ENCODE results near the gene CITED4. TPM values are rescaled to one million over a fixed set of nuclear protein-coding genes. Genes with fewer than 3 reads are reported as not detected.

CITED4 gene
- total RNA-seq, 5 donors from 2014 or later (not counting 1 experiment from before 2014, with no cell fraction given) = 23.4 to 37.0 (median 28.4) TPM

- POLR2A ChIA-PET = interaction anchor here in 1 of 2 donors (0.6 kb wide), 1 partner anchor 99 kb away, joined by 3 read pairs; no protein-coding TSS in a partner anchor
- H3K4me1 Mint-ChIP-seq = peaks cover 0 to 6% (median 5%) of the 10 kb centered on the region in 3 donors
- ATAC-seq (replicated peaks in 1 of 4) (no peak), DNase-seq (no peak)
- WGBS (ENCODE audit: insufficient coverage) = 89% methylated on average over 5 of the region's 13 CpGs
- Histone ChIP-seq H3K4me3 (ENCODE audit: control insufficient read depth in 1 of 2, extremely low read depth in 1 of 2, low read length in 1 of 2) (no peak overlapping the region), H3K27ac (ENCODE audit: low read length) (no peak overlapping the region), H3K36me3 (ENCODE audit: control insufficient read depth in 2 of 2, extremely low read depth in 1 of 2, insufficient read depth in 1 of 2, low read length in 1 of 2) (no peaks in the 10 kb centered on the region), H3K9me3 (no peaks in the 10 kb centered on the region), H3K27me3 (replicated peaks in 1 of 2; ENCODE audit: control insufficient read depth in 2 of 2, extremely low read depth in 1 of 2, insufficient read depth in 2 of 2, low read length in 1 of 2) (peaks cover 0 to 3% of the 10 kb centered on the region in 2 experiments), H3K4me1 (ENCODE audit: control insufficient read depth in 1 of 2, extremely low read depth in 1 of 2, insufficient read depth in 2 of 2, low read length in 2 of 2) (peaks cover 0 to 6% of the 10 kb centered on the region in 2 experiments)
- CTCF ChIA-PET = interaction anchor here (0.6 to 1.4 kb wide), 5 partner anchors 8 to 241 kb away, joined by 3 to 6 read pairs (median 3); no protein-coding TSS in a partner anchor
- no peaks in the 10 kb centered on the region for H3K27me3 Mint-ChIP-seq
- no peak overlapping the region for H3K4me3 Mint-ChIP-seq
- H3K27ac Mint-ChIP-seq = no peak overlapping the region
- no peaks in the 10 kb centered on the region for H3K9me3 Mint-ChIP-seq
- H3K36me3 Mint-ChIP-seq = no peaks in the 10 kb centered on the region
These were observed 8.9 kb downstream of the CITED4 start for GRCh38 chr1:40853113-40853884.

- H3K27ac Mint-ChIP-seq = no peak overlapping the region
These were observed 10.5 kb downstream of the CITED4 start for GRCh38 chr1:40851643-40852042.

DNA sequence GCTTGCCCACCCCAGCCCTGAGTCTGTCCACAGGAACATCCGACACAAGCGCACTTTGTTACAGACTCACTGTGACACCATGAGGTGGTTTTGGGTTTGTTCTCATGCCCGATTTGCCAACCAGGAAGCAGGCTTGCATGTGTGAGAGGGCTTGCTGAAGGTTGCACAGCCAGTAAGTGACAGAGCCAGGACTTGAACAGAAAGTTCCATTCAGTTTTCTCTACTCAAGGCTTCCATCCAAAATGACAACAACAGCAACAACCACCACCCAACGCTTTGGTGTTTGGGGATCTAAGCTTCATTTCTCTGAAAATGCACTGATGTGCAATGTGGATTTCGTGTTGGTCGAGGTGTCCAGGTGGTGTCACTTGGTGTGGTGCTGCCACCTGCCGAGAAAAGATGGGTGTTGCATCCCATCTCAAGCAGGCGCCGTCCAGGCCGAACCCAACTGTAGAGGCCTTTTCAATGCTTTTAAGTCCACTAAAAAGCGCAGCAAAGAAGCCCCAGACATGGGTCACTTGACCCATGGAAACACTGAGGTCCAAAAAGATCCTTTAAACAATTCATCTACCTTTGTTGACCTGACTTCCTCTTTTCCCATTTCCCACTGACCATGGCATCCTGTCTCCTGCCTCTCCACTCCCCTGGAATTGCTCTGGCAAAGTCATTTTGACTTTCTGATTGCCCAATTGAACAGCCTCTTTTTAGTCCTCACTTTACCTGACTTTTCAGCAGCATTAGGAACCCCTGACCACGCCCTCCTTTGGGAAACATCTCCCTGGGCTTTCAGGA is 12.2 kb downstream of the CITED4 start:
- Histone ChIP-seq H3K4me1 (ENCODE audit: control insufficient read depth in 1 of 2, extremely low read depth in 1 of 2, insufficient read depth in 2 of 2, low read length in 2 of 2) (peaks cover 6 to 9% of the 10 kb centered on the region in 2 experiments), H3K27ac (ENCODE audit: low read length) (no peak overlapping the region), H3K27me3 (replicated peaks in 1 of 2; ENCODE audit: control insufficient read depth in 2 of 2, extremely low read depth in 1 of 2, insufficient read depth in 2 of 2, low read length in 1 of 2) (no peaks in the 10 kb centered on the region), H3K4me3 (ENCODE audit: control insufficient read depth in 1 of 2, extremely low read depth in 1 of 2, low read length in 1 of 2) (peak overlapping the region in 1 of 2 donors; percentile 4), H3K36me3 (ENCODE audit: control insufficient read depth in 2 of 2, extremely low read depth in 1 of 2, insufficient read depth in 1 of 2, low read length in 1 of 2) (no peaks in the 10 kb centered on the region), H3K9me3 (no peaks in the 10 kb centered on the region)
- H3K27me3 Mint-ChIP-seq = no peaks in the 10 kb centered on the region
- peak; percentile 42 to 88 (median 70) for DNase-seq
- H3K4me3 Mint-ChIP-seq = peak overlapping the region in 2 of 3 donors; percentile 15 to 56
- ChIA-PET CTCF (interaction anchor here (0.7 to 4.1 kb wide), 8 partner anchors 45 to 240 kb away, joined by 3 to 59 read pairs (median 4); partner anchors contain the start of gene CTPS1 (in 1 of the 2)), POLR2A (interaction anchor here in 1 of 2 donors (0.6 kb wide), 1 partner anchor 75 kb away, joined by 3 read pairs; no protein-coding TSS in a partner anchor)
- peaks cover 9 to 12% (median 12%) of the 10 kb centered on the region in 3 donors for H3K4me1 Mint-ChIP-seq
- ATAC-seq (replicated peaks in 1 of 4) = peak; percentile 88 to 93 (median 91)
- H3K36me3 Mint-ChIP-seq = no peaks in the 10 kb centered on the region
- 4% methylated on average over 8 of the region's 12 CpGs for WGBS (ENCODE audit: insufficient coverage)
- no peaks in the 10 kb centered on the region for H3K9me3 Mint-ChIP-seq
- peak overlapping the region in 1 of 2 donors; percentile 41 for H3K27ac Mint-ChIP-seq

More at GRCh38 chr1:40851643-40852042, 10.5 kb downstream of the CITED4 start:
- H3K9me3 Mint-ChIP-seq = no peaks in the 10 kb centered on the region
- H3K4me3 Mint-ChIP-seq = no peak overlapping the region
- peaks cover 0 to 3% of the 10 kb centered on the region in 2 experiments for H3K27me3 ChIP-seq (replicated peaks in 1 of 2; ENCODE audit: control insufficient read depth in 2 of 2, extremely low read depth in 1 of 2, insufficient read depth in 2 of 2, low read length in 1 of 2)
- DNase-seq = no peak
- no CpG with 5 or more reads among the region's 6 CpGs for WGBS (ENCODE audit: insufficient coverage)
- peaks cover 0 to 6% (median 5%) of the 10 kb centered on the region in 3 donors for H3K4me1 Mint-ChIP-seq
- no peaks in the 10 kb centered on the region for H3K36me3 ChIP-seq (ENCODE audit: control insufficient read depth in 2 of 2, extremely low read depth in 1 of 2, insufficient read depth in 1 of 2, low read length in 1 of 2)
- no peaks in the 10 kb centered on the region for H3K9me3 ChIP-seq
- ChIA-PET POLR2A (interaction anchor here in 1 of 2 donors (0.7 kb wide), 1 partner anchor 77 kb away, joined by 3 read pairs; no protein-coding TSS in a partner anchor), CTCF (interaction anchor here (0.6 to 1.3 kb wide), 5 partner anchors 77 to 707 kb away, joined by 3 read pairs; no protein-coding TSS in a partner anchor)
- peaks cover 6 to 9% of the 10 kb centered on the region in 2 experiments for H3K4me1 ChIP-seq (ENCODE audit: control insufficient read depth in 1 of 2, extremely low read depth in 1 of 2, insufficient read depth in 2 of 2, low read length in 2 of 2)
- H3K27ac ChIP-seq (ENCODE audit: low read length) = no peak overlapping the region
- no peaks in the 10 kb centered on the region for H3K27me3 Mint-ChIP-seq
- ATAC-seq (replicated peaks in 1 of 4) = no peak
- H3K36me3 Mint-ChIP-seq = no peaks in the 10 kb centered on the region
- no peak overlapping the region for H3K4me3 ChIP-seq (ENCODE audit: control insufficient read depth in 1 of 2, extremely low read depth in 1 of 2, low read length in 1 of 2)

DNA sequence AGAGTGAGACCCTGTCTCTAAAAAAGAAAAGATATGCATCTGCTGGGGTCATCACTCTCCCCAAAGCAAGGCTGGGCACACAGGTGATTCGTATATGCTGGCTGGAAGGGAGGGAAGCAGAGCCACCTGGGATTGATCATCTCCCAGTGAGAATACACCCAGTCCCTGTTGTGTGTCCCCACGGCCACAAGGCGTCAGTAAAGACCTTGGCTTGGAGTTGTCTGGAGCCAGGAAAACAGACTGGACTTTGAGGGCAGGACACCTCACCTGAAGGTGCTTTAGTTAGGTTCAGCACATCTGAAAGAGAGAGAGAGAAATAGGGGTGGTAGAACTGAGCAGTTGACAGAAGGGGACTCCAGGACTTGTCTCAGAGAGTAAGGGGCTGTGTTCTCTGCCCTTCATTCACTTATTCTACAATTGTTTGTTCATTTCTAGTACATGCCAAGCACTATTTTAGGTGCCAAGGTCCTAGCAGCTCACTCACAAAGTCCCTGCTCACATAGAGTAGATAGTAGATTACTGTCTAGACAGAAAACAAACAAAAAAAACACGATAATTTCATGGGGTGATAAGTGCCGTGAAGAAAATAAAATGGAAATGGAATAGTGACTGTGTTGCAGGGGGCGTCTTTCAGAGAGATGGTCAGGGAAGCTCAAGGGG is 13.5 kb downstream of the CITED4 start:
- no peaks in the 10 kb centered on the region for H3K9me3 Mint-ChIP-seq
- no peak for DNase-seq

DNA sequence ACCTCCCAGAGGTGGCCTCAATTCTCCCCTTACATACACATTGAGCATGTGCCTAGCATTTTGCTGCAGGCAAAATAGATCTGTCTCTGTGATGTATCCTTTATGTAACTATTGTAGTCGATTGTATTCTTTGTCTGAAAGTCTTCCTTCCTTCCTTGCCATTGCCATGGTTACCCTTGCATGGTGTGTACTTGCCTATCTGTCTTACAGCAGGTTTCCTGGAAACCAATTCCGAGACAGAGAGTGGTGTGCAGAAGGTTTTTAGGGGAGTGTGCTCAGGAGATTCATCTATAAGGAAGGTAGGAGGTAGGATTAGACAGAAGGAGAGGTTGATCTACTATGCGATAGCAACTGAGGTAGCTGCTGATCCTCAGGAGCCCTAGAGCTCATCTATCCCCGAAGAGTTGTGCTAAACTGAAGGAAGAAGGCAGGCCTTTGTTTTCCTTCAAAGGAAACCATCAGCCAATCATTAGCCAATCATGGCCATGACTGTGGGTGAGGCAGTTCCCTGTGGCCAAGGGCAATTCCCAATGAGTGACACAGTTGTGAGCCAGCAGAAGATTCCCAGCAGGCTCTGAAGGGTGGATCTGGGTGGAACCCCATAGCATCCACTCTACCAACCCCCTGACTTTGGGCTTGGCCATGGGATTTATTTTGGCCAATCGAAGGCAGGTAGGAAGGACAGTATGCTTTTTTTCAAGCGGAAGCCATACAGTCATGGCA is 15.0 kb downstream of the CITED4 start:
- no peak overlapping the region for H3K4me3 Mint-ChIP-seq
- Histone ChIP-seq H3K4me3 (ENCODE audit: control insufficient read depth in 1 of 2, extremely low read depth in 1 of 2, low read length in 1 of 2) (no peak overlapping the region), H3K4me1 (ENCODE audit: control insufficient read depth in 1 of 2, extremely low read depth in 1 of 2, insufficient read depth in 2 of 2, low read length in 2 of 2) (peaks cover 6 to 9% of the 10 kb centered on the region in 2 experiments), H3K36me3 (ENCODE audit: control insufficient read depth in 2 of 2, extremely low read depth in 1 of 2, insufficient read depth in 1 of 2, low read length in 1 of 2) (no peaks in the 10 kb centered on the region), H3K9me3 (no peaks in the 10 kb centered on the region), H3K27ac (ENCODE audit: low read length) (no peak overlapping the region), H3K27me3 (replicated peaks in 1 of 2; ENCODE audit: control insufficient read depth in 2 of 2, extremely low read depth in 1 of 2, insufficient read depth in 2 of 2, low read length in 1 of 2) (no peaks in the 10 kb centered on the region)
- no peak overlapping the region for H3K27ac Mint-ChIP-seq
- DNase-seq (no peak), ATAC-seq (replicated peaks in 1 of 4) (no peak)
- WGBS (ENCODE audit: insufficient coverage) = 88% methylated on average over 5 of the region's 6 CpGs
- CTCF ChIA-PET = interaction anchor here (1.1 to 4.1 kb wide), 3 partner anchors 73 to 104 kb away, joined by 5 to 59 read pairs (median 8); no protein-coding TSS in a partner anchor
- peaks cover 0 to 5% (median 4%) of the 10 kb centered on the region in 3 donors for H3K9me3 Mint-ChIP-seq
- H3K27me3 Mint-ChIP-seq = no peaks in the 10 kb centered on the region
- peaks cover 12 to 16% (median 15%) of the 10 kb centered on the region in 3 donors for H3K4me1 Mint-ChIP-seq
- POLR2A ChIA-PET = no interaction called here
- H3K36me3 Mint-ChIP-seq = no peaks in the 10 kb centered on the region

More for the DNA sequence above, 13.5 kb downstream of the CITED4 start:
- ChIA-PET CTCF (interaction anchor here (0.6 to 4.1 kb wide), 5 partner anchors 17 to 102 kb away, joined by 3 to 59 read pairs (median 8); no protein-coding TSS in a partner anchor), POLR2A (no interaction called here)
- Histone ChIP-seq H3K27ac (ENCODE audit: low read length) (no peak overlapping the region), H3K36me3 (ENCODE audit: control insufficient read depth in 2 of 2, extremely low read depth in 1 of 2, insufficient read depth in 1 of 2, low read length in 1 of 2) (no peaks in the 10 kb centered on the region), H3K9me3 (no peaks in the 10 kb centered on the region), H3K27me3 (replicated peaks in 1 of 2; ENCODE audit: control insufficient read depth in 2 of 2, extremely low read depth in 1 of 2, insufficient read depth in 2 of 2, low read length in 1 of 2) (no peaks in the 10 kb centered on the region), H3K4me1 (ENCODE audit: control insufficient read depth in 1 of 2, extremely low read depth in 1 of 2, insufficient read depth in 2 of 2, low read length in 2 of 2) (peaks cover 6 to 9% of the 10 kb centered on the region in 2 experiments), H3K4me3 (ENCODE audit: control insufficient read depth in 1 of 2, extremely low read depth in 1 of 2, low read length in 1 of 2) (no peak overlapping the region)
- no peak overlapping the region for H3K27ac Mint-ChIP-seq
- 98% methylated on average over 5 of the region's 6 CpGs for WGBS (ENCODE audit: insufficient coverage)
- no peaks in the 10 kb centered on the region for H3K36me3 Mint-ChIP-seq
- H3K4me3 Mint-ChIP-seq = no peak overlapping the region
- no peaks in the 10 kb centered on the region for H3K27me3 Mint-ChIP-seq
- ATAC-seq (replicated peaks in 1 of 4) = no peak
- H3K4me1 Mint-ChIP-seq = peaks cover 12 to 16% (median 15%) of the 10 kb centered on the region in 3 donors

All from T-cell (primary cell).